Keratinocyte (primary cell): ENCODE results near the gene MCM10.

Experiments
- CTCF ChIP-seq, 3 experiments: IDR thresholded peaks in 1 of 3; conservative IDR thresholded peaks in 1 of 3; optimal IDR thresholded peaks in 1 of 3; 2 replicates in 2 of 3; 3 replicates in 1 of 3; pipeline versions ENCODE3 to v1.5.1; 2011; ENCODE audit warnings: low read length in 3 of 3, mild to moderate bottlenecking in 3 of 3, moderate library complexity in 2 of 3, control low read depth in 1 of 3, inconsistent platforms in 1 of 3; ENCODE audit not compliant: insufficient read depth in 2 of 3; ENCODE audit errors: extremely low read depth in 1 of 3
- EZH2 ChIP-seq: IDR thresholded peaks from one replicate; pipeline ENCODE4 v1.6.1; 2012; ENCODE audit warnings: inconsistent platforms, mild to moderate bottlenecking, low read length, moderate library complexity

- TF ChIP-seq CTCF (optimal IDR thresholded peaks at IDR 0.05 in 1 of 3, IDR thresholded peaks at IDR 0.05 in 1 of 3, conservative IDR thresholded peaks at IDR 0.05 in 1 of 3; ENCODE audit: extremely low read depth in 1 of 3, insufficient read depth in 2 of 3, low read length in 3 of 3) (no peak), EZH2 (no peak)
Observed at GRCh38 chr10:13117841-13118783, 43.2 kb upstream of the MCM10 start.
